ENCODE results near the gene ST3GAL4.

The ST3GAL4 gene

DNA sequence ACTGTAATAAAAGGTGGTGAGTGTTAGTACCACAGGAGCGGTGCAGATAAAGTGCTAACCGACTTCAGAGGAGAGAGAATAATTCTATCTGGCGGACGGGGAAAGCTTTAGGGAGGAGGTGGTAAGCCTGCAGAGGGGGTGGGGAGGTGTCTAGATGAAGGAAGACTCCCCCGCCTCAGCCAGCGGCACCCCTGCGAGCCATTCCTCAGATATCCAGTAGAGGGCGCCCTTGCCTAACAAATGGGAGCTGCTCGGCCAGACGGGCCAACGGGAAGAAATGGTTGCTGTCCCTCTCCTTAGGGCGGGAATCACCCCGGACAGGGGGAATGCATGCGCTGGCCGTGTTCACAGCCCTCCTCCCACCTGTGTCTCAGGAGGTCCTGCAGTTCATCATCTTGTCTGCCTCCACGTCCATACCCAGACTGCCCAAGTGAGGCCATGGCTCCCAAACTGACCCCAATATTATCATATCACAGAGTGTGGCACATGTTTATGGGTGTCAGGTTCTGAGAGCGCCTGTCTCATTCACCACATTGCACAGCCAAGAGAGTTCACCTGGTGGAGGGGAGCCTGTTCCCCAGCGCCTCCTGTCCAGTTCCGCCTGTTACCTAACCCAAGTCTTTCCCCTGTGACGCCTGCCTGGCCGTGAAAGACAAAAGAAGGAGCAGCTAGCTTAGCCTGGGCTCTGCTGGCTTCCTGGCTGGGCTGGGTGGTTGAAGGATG is 85.5 kb downstream of the ST3GAL4 start:
- no peak overlapping the region for H3K4me3 ChIP-seq (ENCODE audit: insufficient read depth, low read depth, low read length, poor library complexity, severe bottlenecking)
- H3K27me3 ChIP-seq (replicated peaks; ENCODE audit: control insufficient read depth, insufficient read depth, low read length, poor library complexity, severe bottlenecking): peaks cover 2% of the 10 kb centered on the region
- DNase-seq: peak; percentile 33 to 54 (median 44)
- no peaks in the 10 kb centered on the region for H3K9me3 ChIP-seq (ENCODE audit: control insufficient read depth, low read length)
- H3K4me1 ChIP-seq (ENCODE audit: control insufficient read depth, insufficient read depth, low read length, poor library complexity, severe bottlenecking): no peaks in the 10 kb centered on the region
- no peaks in the 10 kb centered on the region for H3K36me3 ChIP-seq (ENCODE audit: control insufficient read depth, insufficient read depth, low read length)
- no peak overlapping the region for H3K27ac ChIP-seq (ENCODE audit: insufficient read depth, low read length, poor library complexity, severe bottlenecking)

DNA sequence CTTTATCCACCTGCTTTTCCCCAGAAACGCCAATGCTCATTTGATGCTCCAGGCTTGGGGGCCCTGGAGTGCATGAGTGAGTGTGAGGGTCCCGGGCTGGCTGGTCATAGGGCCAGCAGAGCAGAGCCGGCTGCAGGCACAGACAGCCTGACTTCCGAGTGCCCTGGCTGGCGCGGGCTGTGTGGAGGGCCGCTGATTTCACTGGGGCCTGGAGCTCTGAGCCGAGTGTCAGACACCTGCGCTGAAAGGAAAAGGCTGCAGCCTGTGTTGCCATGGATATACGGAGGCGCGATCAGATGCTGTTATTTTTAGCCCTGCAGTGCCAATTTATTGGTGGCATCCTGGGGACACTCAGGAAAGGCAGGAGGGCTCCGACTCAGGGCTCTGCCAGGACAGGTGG is 87.6 kb downstream of the ST3GAL4 start:
- no peak overlapping the region for H3K27ac ChIP-seq (ENCODE audit: insufficient read depth, low read length, poor library complexity, severe bottlenecking)
- H3K4me1 ChIP-seq (ENCODE audit: control insufficient read depth, insufficient read depth, low read length, poor library complexity, severe bottlenecking): no peaks in the 10 kb centered on the region
- H3K36me3 ChIP-seq (ENCODE audit: control insufficient read depth, insufficient read depth, low read length): no peaks in the 10 kb centered on the region
- H3K27me3 ChIP-seq (replicated peaks; ENCODE audit: control insufficient read depth, insufficient read depth, low read length, poor library complexity, severe bottlenecking): peaks cover 2% of the 10 kb centered on the region
- no peak for DNase-seq
- H3K9me3 ChIP-seq (ENCODE audit: control insufficient read depth, low read length): no peaks in the 10 kb centered on the region
- no peak overlapping the region for H3K4me3 ChIP-seq (ENCODE audit: insufficient read depth, low read depth, low read length, poor library complexity, severe bottlenecking)

DNA sequence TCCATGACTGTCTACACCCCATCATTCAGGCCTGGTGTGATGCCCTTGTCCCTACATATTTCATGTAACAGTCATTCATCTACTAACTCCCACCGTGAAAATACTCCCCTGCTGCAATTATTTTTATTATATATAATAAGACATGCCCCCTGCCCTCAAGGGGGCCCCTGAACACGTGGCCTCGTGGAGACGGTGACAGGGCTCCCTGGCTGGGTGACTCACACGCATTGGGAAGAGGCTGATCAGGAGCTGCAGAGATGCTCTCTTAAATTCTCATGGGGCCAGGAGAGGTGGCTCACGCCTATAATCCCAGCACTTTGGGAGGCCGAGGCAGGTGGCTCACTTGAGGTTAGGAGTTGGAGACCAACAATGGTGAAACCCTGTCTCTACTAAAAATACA is 88.6 kb downstream of the ST3GAL4 start:
- no peak for DNase-seq
- no peak overlapping the region for H3K27ac ChIP-seq (ENCODE audit: insufficient read depth, low read length, poor library complexity, severe bottlenecking)
- H3K9me3 ChIP-seq (ENCODE audit: control insufficient read depth, low read length): no peaks in the 10 kb centered on the region
- no peaks in the 10 kb centered on the region for H3K36me3 ChIP-seq (ENCODE audit: control insufficient read depth, insufficient read depth, low read length)
- peaks cover 2% of the 10 kb centered on the region for H3K27me3 ChIP-seq (replicated peaks; ENCODE audit: control insufficient read depth, insufficient read depth, low read length, poor library complexity, severe bottlenecking)
- no peaks in the 10 kb centered on the region for H3K4me1 ChIP-seq (ENCODE audit: control insufficient read depth, insufficient read depth, low read length, poor library complexity, severe bottlenecking)
- no peak overlapping the region for H3K4me3 ChIP-seq (ENCODE audit: insufficient read depth, low read depth, low read length, poor library complexity, severe bottlenecking)

DNA sequence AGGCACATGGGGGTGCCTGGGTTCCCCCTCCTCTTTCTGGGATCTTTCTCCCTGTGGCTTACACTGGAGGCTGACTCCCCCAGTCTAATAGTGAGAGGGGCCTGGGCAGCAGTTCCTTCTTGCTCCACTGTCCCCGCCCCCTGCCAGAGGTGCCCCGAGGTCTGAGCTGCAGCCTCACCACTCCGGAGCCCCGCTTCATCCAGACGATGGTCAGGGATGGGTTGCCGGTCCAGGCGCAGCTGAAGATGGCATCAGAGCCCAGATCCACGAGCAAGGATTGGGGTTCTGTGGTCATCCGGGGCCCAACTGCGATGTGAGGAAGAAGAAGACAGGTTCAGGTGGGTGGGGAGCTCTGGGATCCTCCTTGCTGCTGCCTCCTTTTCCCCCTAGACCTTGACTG is 91.1 kb downstream of the ST3GAL4 start:
- no peaks in the 10 kb centered on the region for H3K4me1 ChIP-seq (ENCODE audit: control insufficient read depth, insufficient read depth, low read length, poor library complexity, severe bottlenecking)
- H3K27me3 ChIP-seq (replicated peaks; ENCODE audit: control insufficient read depth, insufficient read depth, low read length, poor library complexity, severe bottlenecking): no peaks in the 10 kb centered on the region
- H3K27ac ChIP-seq (ENCODE audit: insufficient read depth, low read length, poor library complexity, severe bottlenecking): no peak overlapping the region
- DNase-seq: no peak
- no peaks in the 10 kb centered on the region for H3K9me3 ChIP-seq (ENCODE audit: control insufficient read depth, low read length)
- no peaks in the 10 kb centered on the region for H3K36me3 ChIP-seq (ENCODE audit: control insufficient read depth, insufficient read depth, low read length)
- H3K4me3 ChIP-seq (ENCODE audit: insufficient read depth, low read depth, low read length, poor library complexity, severe bottlenecking): no peak overlapping the region

DNA sequence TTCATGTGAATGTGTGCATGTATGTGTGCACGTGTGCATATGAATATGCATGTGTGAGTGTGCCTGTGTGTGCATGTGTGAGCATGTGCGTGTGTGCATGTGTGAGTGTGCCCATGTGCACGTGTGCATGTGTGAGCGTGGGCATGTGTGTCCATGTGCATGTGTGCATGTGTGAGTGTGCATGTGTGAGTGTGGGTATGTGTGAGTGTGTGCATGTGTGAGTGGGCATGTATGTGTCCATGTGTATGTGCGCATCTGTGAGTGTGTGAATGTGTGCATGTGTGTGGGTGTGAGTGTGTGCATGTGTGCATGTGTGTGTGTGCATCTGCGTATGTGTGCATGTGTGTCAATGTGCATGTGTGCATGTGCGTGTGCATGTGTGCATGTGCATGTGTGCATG is 94.7 kb downstream of the ST3GAL4 start:
- no peak for DNase-seq
- no peak overlapping the region for H3K27ac ChIP-seq (ENCODE audit: insufficient read depth, low read length, poor library complexity, severe bottlenecking)
- H3K4me1 ChIP-seq (ENCODE audit: control insufficient read depth, insufficient read depth, low read length, poor library complexity, severe bottlenecking): no peaks in the 10 kb centered on the region
- H3K4me3 ChIP-seq (ENCODE audit: insufficient read depth, low read depth, low read length, poor library complexity, severe bottlenecking): no peak overlapping the region
- no peaks in the 10 kb centered on the region for H3K27me3 ChIP-seq (replicated peaks; ENCODE audit: control insufficient read depth, insufficient read depth, low read length, poor library complexity, severe bottlenecking)
- H3K36me3 ChIP-seq (ENCODE audit: control insufficient read depth, insufficient read depth, low read length): no peaks in the 10 kb centered on the region
- no peaks in the 10 kb centered on the region for H3K9me3 ChIP-seq (ENCODE audit: control insufficient read depth, low read length)

DNA sequence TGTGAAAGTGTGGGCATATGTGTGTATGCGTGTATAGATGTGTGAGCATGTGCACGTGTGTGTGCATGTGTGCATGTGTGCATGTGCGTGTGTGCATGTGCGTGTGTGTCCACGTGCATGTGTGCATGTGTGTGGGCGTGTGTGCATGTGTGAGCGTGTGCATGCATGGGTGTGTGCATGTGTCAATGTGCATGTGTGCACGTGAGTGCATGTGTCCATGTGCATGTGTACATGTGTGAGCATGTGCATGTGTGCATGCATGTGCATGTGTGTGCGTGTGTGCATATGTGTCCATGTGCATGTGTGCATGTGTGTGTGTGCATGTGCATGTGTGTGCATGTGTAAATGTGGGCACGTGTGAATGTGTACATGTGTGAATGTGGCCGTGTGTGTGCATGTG is 95.3 kb downstream of the ST3GAL4 start:
- Histone ChIP-seq H3K4me3 (ENCODE audit: insufficient read depth, low read depth, low read length, poor library complexity, severe bottlenecking) (no peak overlapping the region), H3K9me3 (ENCODE audit: control insufficient read depth, low read length) (no peaks in the 10 kb centered on the region), H3K27me3 (replicated peaks; ENCODE audit: control insufficient read depth, insufficient read depth, low read length, poor library complexity, severe bottlenecking) (no peaks in the 10 kb centered on the region), H3K4me1 (ENCODE audit: control insufficient read depth, insufficient read depth, low read length, poor library complexity, severe bottlenecking) (no peaks in the 10 kb centered on the region), H3K36me3 (ENCODE audit: control insufficient read depth, insufficient read depth, low read length) (no peaks in the 10 kb centered on the region), H3K27ac (ENCODE audit: insufficient read depth, low read length, poor library complexity, severe bottlenecking) (no peak overlapping the region)
- DNase-seq: no peak

DNA sequence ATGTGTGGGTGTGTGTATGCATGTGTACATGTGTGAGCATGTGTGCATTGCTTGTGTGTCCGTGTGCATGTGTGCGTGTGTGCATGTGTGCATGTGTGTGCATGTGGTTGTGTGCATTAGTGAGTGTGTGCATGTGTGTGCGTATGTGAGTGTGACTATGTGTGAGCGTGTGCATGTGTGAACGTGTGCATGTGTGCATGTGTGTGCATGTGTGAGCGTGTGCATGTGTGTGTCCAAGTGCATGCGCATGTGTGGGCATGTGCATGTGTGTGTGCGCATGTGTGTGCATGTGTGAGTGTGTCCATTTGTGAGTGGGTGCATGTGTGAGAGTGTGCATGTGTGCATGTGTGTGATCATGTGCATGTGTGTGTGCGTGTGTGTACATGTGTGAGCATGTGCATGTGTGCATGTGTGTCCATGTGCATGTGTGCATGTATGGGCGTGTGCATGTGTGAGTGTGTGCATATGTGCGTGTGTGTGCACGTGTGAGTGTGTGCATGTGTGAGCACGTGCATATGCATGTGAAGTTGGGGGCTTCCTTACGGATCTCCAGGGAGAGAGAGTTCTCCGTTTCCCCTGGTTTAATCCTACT is 95.8 kb downstream of the ST3GAL4 start:
- Histone ChIP-seq H3K36me3 (ENCODE audit: control insufficient read depth, insufficient read depth, low read length) (no peaks in the 10 kb centered on the region), H3K9me3 (ENCODE audit: control insufficient read depth, low read length) (no peaks in the 10 kb centered on the region), H3K27ac (ENCODE audit: insufficient read depth, low read length, poor library complexity, severe bottlenecking) (no peak overlapping the region), H3K27me3 (replicated peaks; ENCODE audit: control insufficient read depth, insufficient read depth, low read length, poor library complexity, severe bottlenecking) (no peaks in the 10 kb centered on the region), H3K4me3 (ENCODE audit: insufficient read depth, low read depth, low read length, poor library complexity, severe bottlenecking) (no peak overlapping the region), H3K4me1 (ENCODE audit: control insufficient read depth, insufficient read depth, low read length, poor library complexity, severe bottlenecking) (no peaks in the 10 kb centered on the region)
- DNase-seq: no peak

DNA sequence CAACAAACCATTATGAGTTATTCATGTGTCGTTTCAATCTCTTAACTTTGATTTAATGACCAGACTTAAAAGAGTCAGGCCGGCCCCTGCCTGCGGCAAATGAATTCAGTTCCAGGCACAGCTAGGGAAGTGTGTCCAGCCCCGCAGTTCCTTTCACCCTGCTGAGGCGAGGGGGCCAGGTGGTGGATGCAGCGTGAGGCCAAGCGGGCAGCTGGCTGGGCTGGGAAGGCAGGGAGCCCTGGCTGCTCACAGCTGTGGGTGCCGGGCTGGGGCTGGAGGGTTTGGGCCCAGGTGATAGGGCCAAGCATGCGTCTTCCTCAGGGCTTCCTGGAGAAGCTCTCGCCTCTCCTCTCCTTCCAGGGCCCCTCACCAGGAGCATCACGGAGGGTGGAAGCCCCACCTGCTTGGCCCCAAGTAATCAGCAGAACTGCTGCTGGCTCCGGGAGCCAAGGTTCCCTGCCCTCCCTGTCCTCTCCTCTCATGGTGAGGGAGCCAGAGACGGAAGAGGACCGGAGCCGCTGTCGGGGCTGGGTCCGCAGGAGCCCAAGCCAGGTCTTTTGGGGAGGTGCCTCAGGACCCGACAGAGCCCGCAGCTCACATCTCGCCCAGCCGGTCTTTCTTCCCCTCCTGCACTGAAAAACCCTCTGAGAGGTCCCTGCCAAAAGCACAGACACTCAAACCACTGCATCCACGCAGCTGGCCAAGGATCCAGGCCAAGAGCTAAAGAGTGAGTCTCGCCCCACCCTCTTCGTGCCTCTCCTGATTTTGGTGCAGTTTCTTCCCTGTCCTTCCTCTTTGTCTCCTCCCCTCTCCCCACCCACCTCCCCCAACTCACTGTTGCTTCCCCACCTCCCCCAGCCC is 97.0 kb downstream of the ST3GAL4 start:
- no peak for DNase-seq
- H3K4me1 ChIP-seq (ENCODE audit: control insufficient read depth, insufficient read depth, low read length, poor library complexity, severe bottlenecking): no peaks in the 10 kb centered on the region
- H3K4me3 ChIP-seq (ENCODE audit: insufficient read depth, low read depth, low read length, poor library complexity, severe bottlenecking): no peak overlapping the region
- no peaks in the 10 kb centered on the region for H3K36me3 ChIP-seq (ENCODE audit: control insufficient read depth, insufficient read depth, low read length)
- H3K27ac ChIP-seq (ENCODE audit: insufficient read depth, low read length, poor library complexity, severe bottlenecking): no peak overlapping the region
- H3K9me3 ChIP-seq (ENCODE audit: control insufficient read depth, low read length): no peaks in the 10 kb centered on the region
- H3K27me3 ChIP-seq (replicated peaks; ENCODE audit: control insufficient read depth, insufficient read depth, low read length, poor library complexity, severe bottlenecking): no peaks in the 10 kb centered on the region

DNA sequence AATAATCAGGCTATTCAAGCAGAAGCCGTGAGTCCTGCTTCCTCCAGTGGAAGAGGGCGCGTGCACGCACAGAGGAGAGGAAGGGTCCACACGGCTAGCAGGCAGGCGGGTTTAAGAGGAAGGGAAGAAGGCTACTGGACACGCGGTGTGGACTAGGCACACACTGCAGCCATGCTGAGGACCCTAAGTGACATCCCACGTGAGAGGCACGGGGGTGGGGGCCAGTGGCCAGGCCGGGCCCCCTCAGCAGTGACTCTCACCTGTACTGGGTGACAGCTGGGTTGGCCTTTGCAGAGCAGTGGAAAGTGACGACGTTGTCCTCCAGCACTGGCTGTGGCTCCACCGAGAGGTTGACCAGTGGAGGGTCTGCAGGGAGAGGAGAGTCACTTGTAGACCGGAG is 100.6 kb downstream of the ST3GAL4 start:
- H3K4me3 ChIP-seq (ENCODE audit: insufficient read depth, low read depth, low read length, poor library complexity, severe bottlenecking): no peak overlapping the region
- no peaks in the 10 kb centered on the region for H3K36me3 ChIP-seq (ENCODE audit: control insufficient read depth, insufficient read depth, low read length)
- no peaks in the 10 kb centered on the region for H3K9me3 ChIP-seq (ENCODE audit: control insufficient read depth, low read length)
- no peaks in the 10 kb centered on the region for H3K4me1 ChIP-seq (ENCODE audit: control insufficient read depth, insufficient read depth, low read length, poor library complexity, severe bottlenecking)
- DNase-seq: no peak
- H3K27me3 ChIP-seq (replicated peaks; ENCODE audit: control insufficient read depth, insufficient read depth, low read length, poor library complexity, severe bottlenecking): no peaks in the 10 kb centered on the region
- H3K27ac ChIP-seq (ENCODE audit: insufficient read depth, low read length, poor library complexity, severe bottlenecking): no peak overlapping the region
